IMR-90 (cell line): Measurements from ENCODE around the gene OR7D2. TPM values are rescaled to one million over a fixed set of nuclear protein-coding genes. Genes with fewer than 3 reads are reported as not detected.

Source experiments
- ATAC-seq: fragments of 200-7000 bp; cut with Tn5 transposase; 2 replicates; pipeline ENCODE4 v1.9.1; 2020; ENCODE audit warnings: low read depth, mild to moderate bottlenecking, moderate library complexity
- BruUV-seq: library from RNA; stranded (reverse); fragments of 400-500 nt; replicated peaks from 2 replicates; lab custom pipeline; 2021; lab: Mats Ljungman, UMichigan
- CTCF ChIA-PET: fragments of 300-600 bp; formaldehyde crosslinking; extraction: SDS; loops from one replicate; lab custom pipeline; 2021; ENCODE audit warnings: antibody characterized with exemption; lab: Yijun Ruan, JAX
- POLR2A ChIA-PET: fragments of 300-600 bp; sonication (Branson Sonifier 250); formaldehyde crosslinking; loops from one replicate; lab custom pipeline; 2022; ENCODE audit warnings: antibody characterized with exemption; ENCODE audit not compliant: unreplicated experiment; lab: Charles Lee
- DNase-seq: peaks from one replicate; pipeline ENCODE4 v3.0.0; 2013
- H2AFZ ChIP-seq: replicated peaks from 2 replicates; pipeline ENCODE3; 2013; ENCODE audit warnings: low read length, mild to moderate bottlenecking; ENCODE audit not compliant: poor library complexity
- H2AK5ac ChIP-seq: 2 replicates; pipeline ENCODE4 v1.6.1; 2013; ENCODE audit warnings: low read depth, low read length, inconsistent platforms
- H2AK9ac ChIP-seq: replicated peaks from 2 replicates; pipeline ENCODE3; 2013; ENCODE audit warnings: mild to moderate bottlenecking, low read depth, low read length, moderate library complexity; ENCODE audit not compliant: poor library complexity
- H2BK120ac ChIP-seq: 2 replicates; pipeline ENCODE4 v1.6.1; 2013; ENCODE audit warnings: low read depth, low read length, inconsistent platforms
- H2BK15ac ChIP-seq: 3 replicates; pipeline ENCODE4 v1.6.1; 2013; ENCODE audit warnings: low read depth, low read length, inconsistent platforms
- H2BK20ac ChIP-seq: 2 replicates; pipeline ENCODE4 v1.6.1; 2013; ENCODE audit warnings: low read depth, mild to moderate bottlenecking, inconsistent platforms, low read length, moderate library complexity
- H2BK5ac ChIP-seq: 2 replicates; pipeline ENCODE4 v1.6.1; 2013; ENCODE audit warnings: mild to moderate bottlenecking, low read depth, low read length, inconsistent platforms; ENCODE audit not compliant: poor library complexity, severe bottlenecking
- H3K14ac ChIP-seq: replicated peaks from 2 replicates; pipeline ENCODE4 v1.6.1; 2013; ENCODE audit warnings: low read depth, low read length, inconsistent platforms
- H3K18ac ChIP-seq: 2 replicates; pipeline ENCODE4 v1.6.1; 2013; ENCODE audit warnings: low read depth, low read length, control low read depth
- H3K23ac ChIP-seq: 2 replicates; pipeline ENCODE4 v1.6.1; 2013; ENCODE audit warnings: low read depth, low read length, inconsistent platforms
- H3K27ac ChIP-seq: 2 replicates; pipeline ENCODE4 v1.5.1; 2013; ENCODE audit warnings: mild to moderate bottlenecking, control low read depth, low read length; ENCODE audit not compliant: insufficient read depth
- H3K27me3 ChIP-seq: 2 replicates; pipeline ENCODE4 v1.6.1; 2013; ENCODE audit warnings: low read length; ENCODE audit not compliant: control insufficient read depth, insufficient read depth
- H3K36me3 ChIP-seq: 2 replicates; pipeline ENCODE4 v1.6.1; 2013; ENCODE audit warnings: low read length, mixed read lengths; ENCODE audit not compliant: control insufficient read depth, insufficient read depth
- H3K4ac ChIP-seq: 2 replicates; pipeline ENCODE4 v1.6.1; 2013; ENCODE audit warnings: low read depth, low read length, inconsistent platforms
- H3K4me1 ChIP-seq: 2 replicates; pipeline ENCODE4 v1.6.1; 2013; ENCODE audit warnings: low read length, mixed read lengths; ENCODE audit not compliant: control insufficient read depth, insufficient read depth
- H3K4me2 ChIP-seq: 2 replicates; pipeline ENCODE4 v1.6.1; 2013; ENCODE audit warnings: low read depth, mild to moderate bottlenecking, control low read depth, low read length, moderate library complexity
- H3K4me3 ChIP-seq: 2 replicates; pipeline ENCODE4 v1.5.1; 2013; ENCODE audit warnings: low read depth, mild to moderate bottlenecking, control low read depth, low read length, moderate library complexity; ENCODE audit not compliant: insufficient read depth
- H3K56ac ChIP-seq: 2 replicates; pipeline ENCODE4 v1.6.1; 2013; ENCODE audit warnings: low read length, inconsistent platforms; ENCODE audit not compliant: insufficient read depth; ENCODE audit errors: extremely low read depth
- H3K79me1 ChIP-seq, 2 experiments: 2 replicates each; pipeline ENCODE4 v1.6.1; 2013; ENCODE audit warnings: low read length in 2 of 2, inconsistent platforms in 1 of 2, low read depth in 1 of 2
- H3K9ac ChIP-seq: 2 replicates; pipeline ENCODE4 v1.6.1; 2013; ENCODE audit warnings: low read depth, low read length, control low read depth
- H3K9me1 ChIP-seq: 2 replicates; pipeline ENCODE4 v1.6.1; 2013; ENCODE audit warnings: low read length, inconsistent platforms; ENCODE audit not compliant: insufficient read depth
- H3K9me3 ChIP-seq: 2 replicates; pipeline ENCODE4 v1.6.1; 2013; ENCODE audit warnings: low read length; ENCODE audit not compliant: control insufficient read depth, insufficient read depth
- H4K20me1 ChIP-seq: 2 replicates; pipeline ENCODE4 v1.6.1; 2013; ENCODE audit warnings: low read length, inconsistent platforms; ENCODE audit not compliant: insufficient read depth
- H4K5ac ChIP-seq: 2 replicates; pipeline ENCODE4 v1.6.1; 2013; ENCODE audit warnings: mild to moderate bottlenecking, low read depth, low read length, control low read depth
- H4K8ac ChIP-seq, 2 experiments: 2 replicates each; pipeline ENCODE4 v1.6.1; 2013; ENCODE audit warnings: low read depth in 2 of 2, low read length in 2 of 2, control low read depth in 1 of 2, inconsistent platforms in 1 of 2
- H4K91ac ChIP-seq: 2 replicates; pipeline ENCODE4 v1.6.1; 2013; ENCODE audit warnings: low read depth, low read length, inconsistent platforms; ENCODE audit not compliant: insufficient read depth
- MAFK ChIP-seq: IDR thresholded peaks from 2 replicates; pipeline ENCODE4 v1.6.1; 2012; ENCODE audit warnings: low read depth, low read length, improper control_type of control experiment
- MXI1 ChIP-seq: IDR thresholded peaks from 2 replicates; pipeline ENCODE4 v1.6.1; 2012; ENCODE audit warnings: low read depth, mild to moderate bottlenecking, low read length, moderate library complexity, borderline replicate concordance
- RCOR1 ChIP-seq: IDR thresholded peaks from 2 replicates; pipeline ENCODE4 v1.6.1; 2012; ENCODE audit warnings: mild to moderate bottlenecking, low read length, improper control_type of control experiment; ENCODE audit not compliant: insufficient replicate concordance
- WGBS, 2 experiments: methylation state at CpG; one replicate each; pipeline versions ENCODE4 v1.1.5 to v1.1.7; 2013; ENCODE audit warnings: missing lambda C conversion rate in 2 of 2; ENCODE audit not compliant: insufficient read length in 1 of 2; ENCODE audit errors: extremely low coverage in 2 of 2; 5-methylcytosine and 5-hydroxymethylcytosine counted together
- dilution Hi-C: fragments of 300-500 bp; cut with HindIII; formaldehyde crosslinking; loops from one replicate; pipeline ENCODE4 v1.14.3; 2018; ENCODE audit warnings: low sequenced_read_pairs; ENCODE audit not compliant: unreplicated experiment
- in situ Hi-C: fragments of 300-500 bp; cut with MboI; formaldehyde crosslinking; loops from 3 replicates; pipeline ENCODE4 v1.14.3; 2019; ENCODE audit warnings: low sequenced_read_pairs, inconsistent platforms, mixed read lengths
- intact Hi-C: fragments of 100-400 bp; cut with micrococcal nuclease; formaldehyde crosslinking; loops from 2 replicates; pipeline ENCODE4 v1.10.0; 2022
- polyA plus RNA-seq, 3 experiments: library from polyadenylated mRNA; depleted of rRNA; stranded (reverse); fragments of >200 nt; gene quantifications; 2 replicates each; pipeline ENCODE4 v1.2.3, GENCODE V29; 2012; ENCODE audit warnings: low replicate concordance in 1 of 3
- total RNA-seq: library from RNA; depleted of rRNA; stranded (reverse); fragments of >200 nt; gene quantifications from 2 replicates; pipeline ENCODE4 v1.2.3, GENCODE V29; 2012

The OR7D2 gene
- total and polyA plus RNA-seq, 2 of the 4 experiments (the other 2 are of a cell fraction) = not detected

- Histone ChIP-seq H3K4me2 (no peak overlapping the region), H3K79me1 (peaks cover 10 to 11% of the 10 kb centered on the region in 2 experiments), H3K27me3 (no peaks in the 10 kb centered on the region), H3K4ac (no peak overlapping the region), H2BK15ac (no peak overlapping the region), H3K9me1 (no peaks in the 10 kb centered on the region), H2BK20ac (no peak overlapping the region), H3K23ac (no peak overlapping the region), H2AK9ac (no peak overlapping the region), H2BK5ac (no peak overlapping the region), H4K20me1 (peaks cover 4% of the 10 kb centered on the region), H3K18ac (no peak overlapping the region), H3K14ac (no peak overlapping the region), H2AK5ac (no peak overlapping the region), H2BK120ac (no peak overlapping the region), H4K91ac (no peak overlapping the region), H3K27ac (no peak overlapping the region), H2AFZ (no peak overlapping the region), H3K36me3 (peaks cover 66% of the 10 kb centered on the region), H3K9ac (no peak overlapping the region), H3K4me1 (no peaks in the 10 kb centered on the region), H3K9me3 (peaks cover 64% of the 10 kb centered on the region), H4K5ac (no peak overlapping the region), H4K8ac (no peak overlapping the region), H3K4me3 (no peak overlapping the region), H3K56ac (no peak overlapping the region)
- POLR2A ChIA-PET = no interaction called here
- TF ChIP-seq MXI1 = no peak
- TF ChIP-seq RCOR1 = no peak
- no peak for TF ChIP-seq MAFK
- ATAC-seq (no peak), DNase-seq (no peak)
- intact Hi-C loops = no loop called here
- CTCF ChIA-PET = no interaction called here
- dilution Hi-C loops = no loop called here
- no TSS peak for BruUV-seq
- 95% methylated on average over 4 of the region's 4 CpGs; no CpG with 5 or more reads in 1 of the 2 experiments for WGBS, 2 experiments
- in situ Hi-C loops = no loop called here
Measured at GRCh38 chr19:9155591-9155990, 23.2 kb upstream of the OR7D2 start.
